ENCODE measurements around the gene RBM15B.

- TF ChIP-seq CTCF (IDR thresholded peaks at IDR 0.05) (no peak), POLR2A (IDR thresholded peaks at IDR 0.05) (no peak)
These were observed 7.7 kb downstream of the RBM15B start for GRCh38 chr3:51398595-51399310.
